Fibroblast of skin of right quadriceps (primary cell): ENCODE results near the gene GRWD1.

ENCODE experiments used
- DNase-seq: peaks from one replicate; pipeline ENCODE4 v3.0.0-alpha.2; 2013

The GRWD1 gene

DNA sequence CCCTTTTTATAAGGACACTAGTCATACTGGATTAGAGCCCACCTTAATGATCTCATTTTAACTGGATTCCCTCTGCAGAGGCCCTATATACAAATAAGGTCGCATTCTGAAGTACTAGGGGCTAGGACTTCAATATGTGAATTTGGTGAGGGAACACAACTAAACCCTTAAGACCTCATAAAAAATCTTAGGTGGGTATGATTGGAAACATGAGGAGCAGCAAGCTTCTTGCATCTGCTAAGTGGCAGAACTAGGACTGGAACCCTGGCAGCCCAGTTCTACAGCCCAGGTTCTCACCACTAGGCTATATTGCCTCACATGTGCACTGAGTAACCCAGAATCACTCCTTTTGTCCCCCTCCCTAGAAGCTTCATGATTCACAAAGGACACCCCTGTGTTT, 17.1 kb upstream of the GRWD1 start:
- no peak for DNase-seq

DNA sequence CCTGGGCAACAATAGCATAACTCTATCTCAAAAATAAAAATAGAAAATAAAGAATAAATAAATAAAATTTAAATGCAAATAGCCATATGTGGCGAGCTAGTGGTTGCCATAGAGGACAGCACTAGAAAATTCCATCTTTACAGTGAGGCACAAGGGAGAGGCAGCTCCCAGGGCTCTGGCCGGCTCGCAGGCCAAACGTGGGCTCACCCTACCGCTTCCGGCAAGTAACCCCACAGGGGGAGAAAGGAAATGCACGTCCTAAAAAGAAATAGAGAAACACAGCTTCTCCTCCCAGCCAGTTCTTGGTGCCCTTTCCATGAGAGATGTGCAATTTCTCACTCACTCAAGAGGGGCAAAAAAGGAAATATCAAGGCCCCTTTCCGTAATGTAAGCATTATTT, 12.4 kb upstream of the GRWD1 start:
- no peak for DNase-seq

DNA sequence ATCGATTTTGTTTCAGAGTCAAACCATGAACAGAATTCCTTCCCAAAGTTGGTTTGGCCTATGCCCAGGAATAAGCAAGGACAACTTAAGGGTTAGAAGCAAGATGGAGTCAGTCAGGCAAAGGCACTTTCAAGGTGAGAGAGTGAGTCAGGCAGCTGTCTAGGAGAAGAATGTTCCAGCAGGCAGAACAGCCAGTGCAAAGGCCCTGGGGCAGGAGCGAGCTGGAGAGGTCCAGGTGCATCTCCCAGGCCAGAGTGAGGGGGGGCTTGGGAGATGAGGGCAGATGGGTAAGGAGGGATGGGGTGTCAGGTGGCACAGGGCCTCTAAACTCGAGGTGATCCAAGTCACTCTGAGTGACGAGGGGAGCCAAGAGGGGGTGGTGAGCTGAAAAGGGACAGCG, 9.2 kb upstream of the GRWD1 start:
- DNase-seq = no peak

DNA sequence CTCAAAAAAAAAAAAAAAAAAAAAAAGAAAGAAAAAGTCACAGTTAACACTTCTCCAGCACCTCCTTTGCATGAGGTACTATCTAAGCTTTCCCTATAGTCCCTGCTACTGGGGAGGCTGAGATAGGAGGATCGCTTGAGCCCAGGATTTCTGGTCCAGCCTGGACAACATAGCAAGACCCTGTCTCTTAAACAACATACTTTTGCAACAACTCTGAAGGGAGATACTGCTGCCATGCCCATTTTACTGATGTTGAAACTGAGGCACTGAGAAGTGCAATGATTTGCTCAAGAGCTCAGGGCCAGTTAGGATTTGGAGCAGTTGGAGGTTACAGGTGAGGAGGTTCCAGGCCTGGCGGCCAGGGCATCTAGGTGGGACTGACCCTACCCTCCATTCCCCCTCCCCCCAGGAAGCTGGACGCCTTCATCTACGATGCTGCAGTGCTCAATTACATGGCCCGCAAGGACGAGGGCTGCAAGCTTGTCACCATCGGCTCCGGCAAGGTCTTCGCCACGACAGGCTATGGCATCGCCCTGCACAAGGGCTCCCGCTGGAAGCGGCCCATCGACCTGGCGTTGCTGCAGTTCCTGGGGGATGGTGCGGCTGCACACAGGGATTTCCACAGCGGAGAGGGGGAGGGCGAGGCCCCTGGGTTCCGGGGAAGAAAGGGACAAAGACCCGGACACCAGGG, 4.3 kb upstream of the GRWD1 start:
- no peak for DNase-seq

DNA sequence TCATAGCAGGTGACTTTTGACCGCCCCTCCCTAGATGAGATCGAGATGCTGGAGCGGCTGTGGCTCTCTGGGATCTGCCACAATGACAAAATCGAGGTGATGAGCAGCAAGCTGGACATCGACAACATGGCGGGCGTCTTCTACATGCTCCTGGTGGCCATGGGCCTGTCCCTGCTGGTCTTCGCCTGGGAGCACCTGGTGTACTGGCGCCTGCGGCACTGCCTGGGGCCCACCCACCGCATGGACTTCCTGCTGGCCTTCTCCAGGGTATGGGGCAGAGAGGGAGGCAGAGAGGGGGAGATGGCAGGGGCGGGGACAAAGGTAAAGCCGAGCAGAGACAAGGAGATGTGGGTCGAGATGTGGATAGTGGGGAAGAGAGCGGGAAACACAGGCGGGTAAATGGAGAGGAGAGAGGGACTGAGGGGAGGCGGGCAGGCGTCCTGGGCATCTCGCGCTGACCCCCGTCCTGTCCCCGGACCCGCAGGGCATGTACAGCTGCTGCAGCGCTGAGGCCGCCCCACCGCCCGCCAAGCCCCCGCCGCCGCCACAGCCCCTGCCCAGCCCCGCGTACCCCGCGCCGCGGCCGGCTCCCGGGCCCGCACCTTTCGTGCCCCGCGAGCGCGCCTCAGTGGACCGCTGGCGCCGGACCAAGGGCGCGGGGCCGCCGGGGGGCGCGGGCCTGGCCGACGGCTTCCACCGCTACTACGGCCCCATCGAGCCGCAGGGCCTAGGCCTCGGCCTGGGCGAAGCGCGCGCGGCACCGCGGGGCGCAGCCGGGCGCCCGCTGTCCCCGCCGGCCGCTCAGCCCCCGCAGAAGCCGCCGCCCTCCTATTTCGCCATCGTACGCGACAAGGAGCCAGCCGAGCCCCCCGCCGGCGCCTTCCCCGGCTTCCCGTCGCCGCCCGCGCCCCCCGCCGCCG, 3.4 kb upstream of the GRWD1 start:
- DNase-seq = no peak

DNA sequence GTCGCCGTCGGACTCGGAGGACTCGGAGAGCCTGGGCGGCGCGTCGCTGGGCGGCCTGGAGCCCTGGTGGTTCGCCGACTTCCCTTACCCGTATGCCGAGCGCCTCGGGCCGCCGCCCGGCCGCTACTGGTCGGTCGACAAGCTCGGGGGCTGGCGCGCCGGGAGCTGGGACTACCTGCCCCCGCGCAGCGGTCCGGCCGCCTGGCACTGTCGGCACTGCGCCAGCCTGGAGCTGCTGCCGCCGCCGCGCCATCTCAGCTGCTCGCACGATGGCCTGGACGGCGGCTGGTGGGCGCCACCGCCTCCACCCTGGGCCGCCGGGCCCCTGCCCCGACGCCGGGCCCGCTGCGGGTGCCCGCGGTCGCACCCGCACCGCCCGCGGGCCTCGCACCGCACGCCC, 2.5 kb upstream of the GRWD1 start:
- no peak for DNase-seq

DNA sequence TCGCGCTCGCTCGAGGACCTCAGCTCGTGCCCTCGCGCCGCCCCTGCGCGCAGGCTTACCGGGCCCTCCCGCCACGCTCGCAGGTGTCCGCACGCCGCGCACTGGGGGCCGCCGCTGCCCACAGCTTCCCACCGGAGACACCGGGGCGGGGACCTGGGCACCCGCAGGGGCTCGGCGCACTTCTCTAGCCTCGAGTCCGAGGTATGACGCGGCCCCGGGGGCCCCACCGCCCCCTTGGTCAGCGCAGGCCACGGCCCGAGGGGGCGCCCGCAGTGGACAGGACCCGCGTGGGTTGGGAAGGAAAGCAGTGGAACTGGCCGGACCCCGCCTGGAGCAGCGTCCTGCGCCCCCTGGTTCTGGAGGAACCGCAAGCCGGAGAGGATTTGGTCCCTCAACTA, 2.1 kb upstream of the GRWD1 start:
- DNase-seq = no peak

DNA sequence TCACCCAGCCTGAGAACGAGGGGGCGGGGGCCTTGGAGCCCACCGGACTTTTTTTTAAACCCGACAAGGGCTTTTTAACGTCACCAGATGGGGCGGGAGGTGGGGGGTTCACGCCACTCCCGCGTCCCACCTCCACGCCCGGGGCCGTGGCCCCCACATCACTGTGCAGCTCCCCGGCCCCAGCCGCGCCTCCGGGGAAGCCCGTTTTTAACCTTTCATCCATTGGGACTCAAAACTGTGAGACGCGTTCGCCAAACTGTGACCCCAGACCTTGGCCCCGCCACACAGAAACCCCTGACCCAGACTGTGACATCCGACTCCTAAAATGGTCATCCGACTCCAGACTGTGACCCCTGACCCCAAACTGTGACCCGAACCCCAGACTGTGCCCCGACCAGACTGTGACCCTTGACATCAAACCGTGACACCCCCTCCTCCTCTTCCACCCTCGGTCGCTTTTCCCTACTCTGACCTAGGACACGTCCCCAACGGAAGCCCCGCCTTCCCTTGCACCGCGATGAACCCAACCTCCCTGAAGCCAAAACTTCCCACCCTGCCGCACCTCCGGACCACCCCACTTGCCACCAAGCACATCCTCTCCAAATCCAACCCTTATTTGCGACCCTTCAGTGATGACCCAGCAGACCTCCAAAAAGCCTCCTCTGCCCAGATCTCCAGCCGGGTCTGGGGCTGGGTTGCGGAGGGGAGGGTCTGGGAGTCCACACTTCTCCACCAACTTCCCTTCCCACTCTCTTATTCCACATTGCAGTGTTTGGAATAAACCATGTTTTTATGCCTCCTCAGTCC, 1.5 kb upstream of the GRWD1 start:
- no peak for DNase-seq

DNA sequence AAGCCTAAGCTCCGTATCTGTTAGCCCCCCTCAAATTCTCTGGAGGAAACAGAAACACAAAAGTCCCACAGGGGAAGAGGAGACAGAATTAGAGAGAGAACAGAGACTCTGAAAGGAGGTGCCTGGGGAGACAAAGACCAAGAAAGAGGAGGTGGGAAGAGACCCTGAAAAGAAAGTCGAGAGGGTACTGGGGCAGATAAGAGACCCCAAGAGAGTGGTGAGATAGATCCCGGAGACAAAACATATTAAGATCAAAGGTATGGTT, 915 bp upstream of the GRWD1 start:
- DNase-seq = no peak

DNA sequence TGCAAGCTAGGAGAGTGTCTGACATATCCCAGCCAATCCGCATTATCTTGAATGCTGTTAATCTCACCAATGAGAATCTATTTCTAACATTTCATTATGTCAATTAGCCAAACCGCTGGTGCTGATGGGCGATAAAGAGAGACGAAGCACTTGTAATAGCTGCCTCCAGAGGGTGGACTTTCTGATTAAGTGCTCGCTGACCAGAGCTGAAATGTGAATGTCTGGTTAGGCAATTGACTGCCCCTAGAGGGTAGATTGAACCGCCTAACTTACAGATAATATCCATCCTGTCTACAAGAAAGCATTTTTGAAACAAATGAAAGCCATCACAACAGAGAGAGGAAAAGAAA, 552 bp upstream of the GRWD1 start:
- DNase-seq = peak; percentile 94

DNA sequence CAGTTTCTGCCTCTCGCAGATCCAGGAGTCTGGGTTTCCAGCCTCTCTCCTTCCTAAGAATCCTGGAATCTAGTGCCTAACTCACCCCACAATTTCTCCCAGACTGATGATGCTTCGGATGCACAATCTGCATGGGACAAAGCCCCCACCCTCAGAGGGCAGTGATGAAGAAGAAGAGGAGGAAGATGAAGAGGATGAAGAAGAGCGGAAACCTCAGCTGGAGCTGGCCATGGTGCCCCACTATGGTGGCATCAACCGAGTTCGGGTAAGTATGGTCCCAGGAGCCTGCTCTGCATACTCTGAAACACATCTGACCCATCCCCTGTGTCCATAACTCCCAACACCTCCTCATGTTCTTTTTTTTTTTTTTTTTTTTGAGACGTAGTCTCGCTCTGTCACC, 796 bp downstream of the GRWD1 start:
- no peak for DNase-seq

DNA sequence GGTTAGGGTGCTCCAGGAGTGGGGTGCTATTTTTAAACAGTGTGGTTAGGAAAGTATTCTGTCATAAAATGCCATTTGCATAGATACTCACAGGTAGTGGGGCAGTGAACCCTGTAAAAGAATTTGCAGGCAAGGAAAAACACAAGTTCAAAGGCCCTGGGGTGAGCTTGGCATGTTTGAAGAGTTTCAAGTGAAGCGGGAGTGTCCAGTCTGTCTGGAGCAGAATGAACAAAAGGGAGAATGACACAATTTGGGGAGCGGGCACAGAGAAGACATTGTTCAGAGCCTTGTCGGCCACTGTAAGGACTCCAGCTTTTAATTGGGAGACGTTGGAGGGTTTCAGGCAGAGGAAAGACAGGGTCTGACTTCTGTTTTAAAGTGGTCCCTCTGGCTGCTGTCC, 2.8 kb downstream of the GRWD1 start:
- DNase-seq = no peak

DNA sequence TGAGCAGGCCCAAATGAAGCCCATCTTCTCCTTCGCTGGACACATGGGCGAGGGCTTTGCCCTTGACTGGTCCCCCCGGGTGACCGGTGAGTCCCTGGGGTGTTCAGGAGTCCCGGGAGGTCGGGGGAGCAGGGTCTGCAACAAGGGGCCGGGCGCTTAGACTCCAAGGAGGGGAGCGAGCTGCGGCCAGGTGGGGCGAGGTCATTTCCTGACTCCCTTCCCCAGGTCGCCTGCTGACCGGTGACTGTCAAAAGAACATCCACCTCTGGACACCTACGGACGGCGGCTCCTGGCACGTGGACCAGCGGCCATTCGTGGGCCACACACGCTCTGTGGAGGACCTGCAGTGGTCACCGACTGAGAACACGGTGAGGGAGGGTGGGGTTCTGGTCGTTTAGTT, 4.7 kb downstream of the GRWD1 start:
- no peak for DNase-seq

DNA sequence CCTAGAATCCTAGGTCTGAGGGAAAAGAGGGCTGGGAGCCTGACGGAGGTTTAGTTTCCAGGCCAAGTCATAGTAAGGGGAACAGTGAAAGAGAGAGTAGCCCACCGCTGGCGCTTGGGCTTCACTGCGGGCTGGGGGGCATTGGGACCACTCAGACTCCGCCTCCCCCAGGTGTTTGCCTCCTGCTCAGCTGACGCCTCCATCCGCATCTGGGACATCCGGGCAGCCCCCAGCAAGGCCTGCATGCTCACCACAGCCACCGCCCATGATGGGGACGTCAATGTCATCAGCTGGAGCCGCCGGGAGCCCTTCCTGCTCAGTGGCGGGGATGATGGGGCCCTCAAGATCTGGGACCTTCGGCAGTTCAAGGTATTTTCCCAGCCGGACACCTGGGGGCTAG, 5.1 kb downstream of the GRWD1 start:
- DNase-seq = no peak

DNA sequence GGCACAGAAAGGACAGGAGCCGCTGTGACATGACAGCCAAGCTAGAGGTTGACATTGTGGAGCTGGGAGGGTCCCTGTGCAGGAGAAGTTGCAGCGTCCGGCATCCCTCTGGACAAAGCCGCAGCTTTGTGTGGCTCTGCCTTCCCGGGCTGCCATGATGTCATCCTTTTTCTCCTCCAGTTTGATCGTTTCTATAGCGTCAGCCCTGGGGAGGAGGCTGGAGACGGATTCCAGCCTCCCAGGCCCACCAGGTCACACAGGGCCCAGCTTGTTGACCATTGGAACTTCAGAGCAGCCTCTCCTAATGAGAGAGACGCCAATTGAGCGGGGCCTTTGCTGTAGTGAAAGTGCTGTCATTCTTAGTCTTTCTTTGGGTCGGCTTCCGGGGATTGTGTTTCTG, 5.8 kb downstream of the GRWD1 start:
- no peak for DNase-seq

DNA sequence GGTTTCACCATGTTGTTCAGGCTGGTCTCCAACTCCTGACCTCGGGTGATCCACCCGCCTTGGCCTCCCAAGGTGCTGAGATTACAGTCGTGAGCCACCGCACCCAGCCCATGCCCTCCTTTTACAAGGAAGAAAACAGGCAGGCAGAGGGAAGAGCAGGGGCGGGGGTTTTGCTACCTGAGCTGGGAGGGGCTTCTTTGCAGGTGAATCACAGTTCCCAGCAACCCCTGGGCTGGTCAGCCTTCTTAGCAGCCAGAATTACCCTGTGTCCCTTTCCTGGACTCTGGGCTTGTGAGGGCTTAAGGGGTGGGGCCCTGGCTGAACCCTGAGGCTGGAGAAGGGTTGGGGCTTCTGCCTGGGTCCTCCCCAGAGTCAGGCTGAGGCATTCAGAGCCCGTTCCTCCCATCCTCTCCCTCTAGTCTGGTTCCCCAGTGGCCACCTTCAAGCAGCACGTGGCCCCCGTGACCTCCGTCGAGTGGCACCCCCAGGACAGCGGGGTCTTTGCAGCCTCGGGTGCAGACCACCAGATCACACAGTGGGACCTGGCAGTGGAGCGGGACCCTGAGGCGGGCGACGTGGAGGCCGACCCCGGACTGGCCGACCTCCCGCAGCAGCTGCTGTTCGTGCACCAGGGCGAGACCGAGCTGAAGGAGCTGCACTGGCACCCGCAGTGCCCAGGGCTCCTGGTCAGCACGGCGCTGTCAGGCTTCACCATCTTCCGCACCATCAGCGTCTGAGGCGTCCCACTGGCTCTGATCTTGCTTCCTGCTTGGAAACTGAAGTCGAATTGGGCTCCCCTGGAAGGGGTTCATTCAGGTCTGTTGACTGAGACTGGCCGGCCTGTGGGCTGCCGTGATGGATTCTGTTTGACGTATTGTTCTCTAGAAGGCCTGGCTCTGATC, 6.8 kb downstream of the GRWD1 start:
- no peak for DNase-seq

DNA sequence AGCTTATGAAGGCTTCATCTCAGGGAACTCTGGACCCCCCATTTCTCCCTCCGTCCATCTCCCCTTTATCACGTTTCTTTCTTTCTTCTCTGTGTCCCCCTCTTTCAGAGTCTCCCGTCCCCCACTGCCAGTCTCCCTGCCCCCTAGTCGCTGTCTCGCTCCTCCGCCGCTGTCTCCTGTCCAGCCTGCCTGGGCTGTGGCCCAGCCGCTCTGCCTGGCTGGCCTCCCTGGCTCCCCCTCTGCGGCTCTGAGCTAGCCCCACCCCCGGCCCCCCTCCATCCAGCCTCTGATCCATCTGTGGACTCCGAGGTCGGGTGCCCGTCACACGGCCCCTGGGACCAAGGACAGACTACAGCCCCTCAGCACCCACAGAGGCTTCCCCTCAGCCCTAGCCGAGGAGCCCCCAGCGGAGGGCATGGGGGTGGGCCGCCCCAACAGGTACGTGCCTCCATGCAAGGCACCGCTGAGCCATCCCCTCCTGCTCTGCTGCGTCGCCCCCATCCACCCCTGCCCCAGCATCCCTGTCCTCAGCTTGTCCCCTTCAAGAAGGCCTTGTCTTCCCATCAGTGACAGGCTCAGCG, 8.5 kb downstream of the GRWD1 start:
- DNase-seq = no peak

DNA sequence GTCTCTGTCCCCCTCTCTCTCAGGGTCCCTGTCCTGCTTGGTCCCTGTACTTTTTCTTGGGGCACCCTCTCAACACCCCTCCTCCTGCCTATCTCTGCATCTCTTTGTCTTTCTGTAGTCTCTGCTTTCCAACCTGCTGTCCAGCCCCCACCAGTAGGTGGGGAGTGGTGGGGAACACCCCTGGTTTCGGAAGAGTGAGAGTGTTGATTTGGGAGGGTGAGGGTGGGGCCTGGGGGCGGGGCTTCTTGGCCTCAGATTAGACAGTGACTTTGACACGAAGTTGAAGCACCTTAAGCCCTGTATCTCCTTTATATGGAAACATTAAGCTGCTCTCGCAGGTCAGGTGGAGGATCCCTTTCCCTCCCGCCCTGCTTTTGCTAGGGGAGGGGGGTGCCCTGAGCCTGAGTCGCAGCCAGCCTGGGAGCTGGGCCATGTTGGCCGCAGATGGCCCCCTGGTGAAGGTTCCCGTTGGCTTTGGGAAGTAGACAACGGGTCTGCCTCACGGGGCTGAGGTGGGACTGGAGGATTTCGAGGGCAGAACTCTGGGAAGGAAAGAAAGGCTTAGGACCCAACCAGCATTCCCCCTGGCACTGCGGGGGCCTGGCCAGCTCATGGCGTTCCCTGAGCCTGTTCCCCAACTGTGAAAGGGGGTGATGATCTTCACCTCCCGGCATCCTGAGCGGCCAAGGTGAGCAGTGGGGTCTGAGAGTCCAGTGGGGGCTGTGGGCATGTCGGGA, 9.6 kb downstream of the GRWD1 start, which contains the start of gene KCNJ14:
KCNJ14 (plus strand) TSS at position 404 of the 737 bp plus-strand sequence. CDS start 6,151 bp downstream, outside the sequence.
- DNase-seq = no peak

DNA sequence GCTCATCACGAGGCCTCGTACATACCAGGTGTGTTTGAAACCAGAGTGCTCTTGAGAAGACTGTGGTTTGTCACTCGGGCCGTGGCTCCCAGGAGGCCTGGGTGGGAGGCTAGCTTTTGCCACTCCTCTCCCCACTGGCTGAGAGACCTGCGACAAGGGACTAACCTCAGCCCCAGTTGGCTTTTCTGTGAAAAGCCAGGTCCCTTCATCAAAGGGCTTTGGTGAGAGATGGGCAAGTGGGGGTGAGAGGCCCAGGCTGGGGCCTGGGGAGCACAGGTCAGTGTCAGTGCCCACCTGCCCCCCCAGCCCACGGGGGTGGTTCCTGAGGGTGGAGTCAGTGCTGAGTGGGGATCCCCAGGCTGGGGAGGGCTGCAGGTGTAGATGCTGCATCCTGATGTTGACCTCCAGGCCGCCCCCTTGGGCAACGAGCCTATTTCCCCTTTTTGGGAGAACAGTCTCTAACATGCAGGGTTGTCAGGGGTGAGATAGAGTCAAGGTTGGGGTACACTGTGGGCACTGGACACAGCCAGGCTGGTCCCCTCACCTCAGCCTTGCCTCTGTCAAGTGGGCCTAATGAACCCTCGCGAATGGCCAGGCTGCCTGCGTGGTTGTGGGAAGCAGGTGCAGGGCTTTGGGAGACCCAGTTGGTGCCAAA, 10.3 kb downstream of the GRWD1 start:
- DNase-seq = no peak

DNA sequence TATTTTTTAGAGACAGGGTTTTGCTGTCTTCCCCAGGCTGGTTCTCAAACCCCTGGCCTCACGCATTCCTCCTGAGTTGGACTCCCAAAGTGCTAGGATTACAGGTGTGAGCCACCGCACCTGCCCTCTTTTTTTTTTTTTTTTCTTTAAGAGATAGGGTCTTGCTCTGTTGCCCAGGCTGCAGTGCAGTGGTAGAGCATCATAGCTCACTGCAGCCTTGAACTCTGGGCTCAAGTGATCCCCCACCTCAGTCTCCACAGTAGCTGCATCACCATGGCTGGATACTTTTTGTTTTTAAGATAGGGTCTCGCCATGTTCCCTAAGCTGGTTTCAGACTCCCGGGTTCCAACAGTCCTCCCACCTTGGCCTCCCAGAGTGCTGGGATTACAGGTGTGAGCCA, 11.1 kb downstream of the GRWD1 start:
- DNase-seq = no peak

DNA sequence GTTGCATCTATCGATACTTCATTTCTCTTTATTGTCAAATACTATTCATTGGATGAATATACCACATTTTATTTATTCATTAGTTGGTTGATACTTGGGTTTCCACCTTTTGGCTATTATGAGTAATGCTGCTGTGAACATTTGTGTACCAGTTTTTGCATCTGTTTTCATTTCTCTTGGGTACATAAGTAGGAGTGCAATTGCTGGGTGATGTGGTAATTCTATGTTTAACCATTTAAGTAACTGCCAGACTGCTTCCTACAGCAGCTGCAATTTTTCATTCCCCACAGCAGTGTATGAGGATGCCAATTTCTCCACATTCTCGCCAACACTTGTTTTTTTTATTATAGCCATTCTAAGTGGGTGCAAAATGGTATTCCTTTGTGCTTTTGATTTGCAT, 12.2 kb downstream of the GRWD1 start:
- DNase-seq = no peak
